ENCODE data around the gene HIBCH. TPM values are rescaled to one million over a fixed set of nuclear protein-coding genes. Genes with fewer than 3 reads are reported as not detected.

Gene HIBCH
- total and polyA plus RNA-seq, 9 of the 15 experiments (the other 6 are each of a cell fraction or from before 2014, with no cell fraction given), result 17.0 to 65.4 (median 28.3) TPM

- ChIA-PET POLR2A (no interaction called here), CTCF (ENCODE audit: low intra/inter-chr PET ratio) (no interaction called here)
- no peaks in the 10 kb centered on the region for H3K9me3 ChIP-seq (replicated peaks; ENCODE audit: control insufficient read depth, insufficient read depth, low read depth, low read length)
- H3K27me3 ChIP-seq (ENCODE audit: control insufficient read depth in 2 of 2, insufficient read depth in 2 of 2, low read length in 2 of 2), result no peaks in the 10 kb centered on the region
- BruUV-seq (replicated peaks), result no TSS peak
- H4K20me1 ChIP-seq (replicated peaks; ENCODE audit: control insufficient read depth, insufficient read depth, low read length), result no peaks in the 10 kb centered on the region
- H3K79me2 ChIP-seq (ENCODE audit: control insufficient read depth, insufficient read depth, low read length), result no peaks in the 10 kb centered on the region
- no peak overlapping the region for H3K4me3 ChIP-seq
- H3K9me1 ChIP-seq (ENCODE audit: control insufficient read depth, insufficient read depth, low read length), result no peaks in the 10 kb centered on the region
- peaks cover 13% of the 10 kb centered on the region; the same call in 2 of the 3 replicates for H3K36me3 ChIP-seq (ENCODE audit: control insufficient read depth, insufficient read depth, low read length)
- in situ Hi-C loops (cut with MboI) (no loop called here), intact Hi-C loops (cut with micrococcal nuclease) (no loop called here)
- H3K4me2 ChIP-seq (ENCODE audit: insufficient read depth, low read length), result no peak overlapping the region
- TF ChIP-seq ZBTB40 (IDR thresholded peaks at IDR 0.05) (no peak), ZBTB40 (CRISPR knock-in tag; IDR thresholded peaks at IDR 0.05) (no peak), PCBP2 (IDR thresholded peaks at IDR 0.05; ENCODE audit: low read depth, low read length, poor library complexity, severe bottlenecking) (no peak), MAX (CRISPR knock-in tag; IDR thresholded peaks at IDR 0.05) (no peak), CBX2 (IDR thresholded peaks at IDR 0.05; ENCODE audit: insufficient read depth, low read length, poor library complexity, severe bottlenecking) (no peak), MIER1 (IDR thresholded peaks at IDR 0.05; ENCODE audit: low read depth) (no peak), ZNF143 (CRISPR knock-in tag; IDR thresholded peaks at IDR 0.05) (no peak), ZFP91 (CRISPR knock-in tag; IDR thresholded peaks at IDR 0.05) (no peak), TSC22D4 (tag; IDR thresholded peaks at IDR 0.05) (no peak), ZNF830 (CRISPR knock-in tag; IDR thresholded peaks at IDR 0.05) (no peak), ZNF174 (CRISPR knock-in tag; IDR thresholded peaks at IDR 0.05) (no peak), PRMT5 (CRISPR knock-in tag; IDR thresholded peaks at IDR 0.05) (no peak), NFIC (IDR thresholded peaks at IDR 0.05) (no peak)
- 84% methylated on average over 4 of the region's 5 CpGs for WGBS (ENCODE audit: insufficient coverage, low coverage, missing lambda C conversion rate)
- no peak overlapping the region for H2AFZ ChIP-seq (ENCODE audit: low read depth, low read length)
- DNase-seq (ENCODE audit: extremely low read depth in 1 of 4, low spot score in 3 of 4) (no peak), ATAC-seq (no peak), FAIRE-seq (no peak)
- H3K27ac ChIP-seq (ENCODE audit: extremely low read depth, low read depth, low read length), result no peak overlapping the region
- H3K4me1 ChIP-seq (replicated peaks in 1 of 2; ENCODE audit: control insufficient read depth in 2 of 2, insufficient read depth in 2 of 2, low read length in 2 of 2), result peaks cover 6 to 9% of the 10 kb centered on the region in 2 experiments; a peak in 3 of 5 replicates
- H3K9ac ChIP-seq (ENCODE audit: insufficient read depth in 1 of 2, low read depth in 2 of 2, low read length in 2 of 2), result no peak overlapping the region
These were observed 100.4 kb downstream of the HIBCH start for GRCh38 chr2:190219186-190219585.

Measured in K562 (cell line).